C4-2B (cell line): Measurements from ENCODE around the gene NYNRIN.

Experiments
- CTCF ChIP-seq: fragments of 450-650 bp; conservative IDR thresholded peaks from 2 replicates; pipeline ENCODE4 v1.5.1; 2017; ENCODE audit warnings: mild to moderate bottlenecking
- ZFX ChIP-seq: fragments of 450-650 bp; IDR thresholded peaks from 2 replicates; pipeline ENCODE4 v1.6.1; 2017

GRCh38 chr14:24463884-24464785, 65.3 kb downstream of the NYNRIN start:
- TF ChIP-seq CTCF (no peak), ZFX (no peak)
